HUES48 (cell line): ENCODE data around the gene PNMT.

Source experiments
- H3K27ac ChIP-seq: one replicate; pipeline ENCODE4 v1.7.0; 2013; ENCODE audit warnings: low read depth, low read length, inconsistent platforms
- H3K27me3 ChIP-seq: 2 replicates; pipeline ENCODE4 v1.6.1; 2013; ENCODE audit warnings: mild to moderate bottlenecking, low read length; ENCODE audit not compliant: control insufficient read depth, insufficient read depth
- H3K36me3 ChIP-seq: 2 replicates; pipeline ENCODE4 v1.6.1; 2013; ENCODE audit warnings: low read length; ENCODE audit not compliant: control insufficient read depth, insufficient read depth
- H3K4me1 ChIP-seq: 2 replicates; pipeline ENCODE4 v1.6.1; 2013; ENCODE audit warnings: mild to moderate bottlenecking, low read length; ENCODE audit not compliant: control insufficient read depth, insufficient read depth
- H3K4me3 ChIP-seq: 2 replicates; pipeline ENCODE4 v1.5.1; 2013; ENCODE audit warnings: mild to moderate bottlenecking, low read depth, low read length
- H3K9ac ChIP-seq: 2 replicates; pipeline ENCODE4 v1.6.1; 2013; ENCODE audit warnings: mild to moderate bottlenecking, low read depth, low read length, moderate library complexity
- H3K9me3 ChIP-seq: 2 replicates; pipeline ENCODE4 v1.6.1; 2013; ENCODE audit warnings: low read length; ENCODE audit not compliant: control insufficient read depth, insufficient read depth

Gene PNMT

GRCh38 chr17:39699818-39700147 is 31.5 kb downstream of the PNMT start, which contains the start of gene ERBB2:
ERBB2 (plus strand) TSS chr17:39700064; CDS start chr17:39700239, 175 bp downstream.
- Histone ChIP-seq H3K27ac (peak within 1 kb of the TSS; percentile 88), H3K9ac (peak within 1 kb of the TSS; percentile 78), H3K36me3 (peaks cover 19% of the 10 kb centered on the region; the same call in 1 of the 2 replicates), H3K9me3 (no peaks in the 10 kb centered on the region), H3K4me3 (peak within 1 kb of the TSS; percentile 80), H3K27me3 (no peaks in the 10 kb centered on the region), H3K4me1 (peaks cover 70% of the 10 kb centered on the region)

DNA sequence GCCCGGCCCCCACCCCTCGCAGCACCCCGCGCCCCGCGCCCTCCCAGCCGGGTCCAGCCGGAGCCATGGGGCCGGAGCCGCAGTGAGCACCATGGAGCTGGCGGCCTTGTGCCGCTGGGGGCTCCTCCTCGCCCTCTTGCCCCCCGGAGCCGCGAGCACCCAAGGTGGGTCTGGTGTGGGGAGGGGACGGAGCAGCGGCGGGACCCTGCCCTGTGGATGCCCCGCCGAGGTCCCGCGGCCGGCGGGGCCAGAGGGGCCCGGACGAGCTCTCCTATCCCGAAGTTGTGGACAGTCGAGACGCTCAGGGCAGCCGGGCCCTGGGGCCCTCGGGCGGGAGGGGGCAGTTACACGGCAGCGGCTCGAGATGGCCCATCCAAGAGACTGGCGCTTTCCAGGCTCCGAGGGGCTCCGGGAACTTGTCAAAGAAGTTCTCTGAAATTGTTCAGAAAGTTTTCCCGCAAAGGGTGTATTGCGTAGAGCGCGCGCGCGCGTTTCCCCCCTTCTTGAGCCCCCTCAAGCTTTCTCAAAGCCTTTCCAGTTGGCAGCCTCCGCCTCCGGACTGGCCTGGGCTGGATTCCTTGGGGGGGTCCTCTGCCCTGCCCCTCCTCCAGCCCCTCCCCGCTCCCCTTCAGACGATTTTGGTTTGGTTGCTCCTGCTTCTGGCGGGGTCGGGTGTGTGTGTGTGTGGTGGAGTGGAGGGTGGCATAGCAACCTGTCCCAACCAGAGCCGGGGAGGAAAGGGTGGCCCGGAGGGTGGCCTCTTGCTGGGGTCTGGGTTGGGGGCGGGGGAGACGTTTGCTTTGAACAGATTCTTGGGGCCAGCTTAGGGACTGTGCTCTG is 32.1 kb downstream of the PNMT start:
- H3K27me3 ChIP-seq = no peaks in the 10 kb centered on the region
- H3K36me3 ChIP-seq = peaks cover 17% of the 10 kb centered on the region; the same call in 1 of the 2 replicates
- peaks cover 70% of the 10 kb centered on the region for H3K4me1 ChIP-seq
- peak overlapping the region; percentile 80 for H3K4me3 ChIP-seq
- peak overlapping the region; percentile 78 for H3K9ac ChIP-seq
- peak overlapping the region; percentile 88 for H3K27ac ChIP-seq
- H3K9me3 ChIP-seq = no peaks in the 10 kb centered on the region

DNA sequence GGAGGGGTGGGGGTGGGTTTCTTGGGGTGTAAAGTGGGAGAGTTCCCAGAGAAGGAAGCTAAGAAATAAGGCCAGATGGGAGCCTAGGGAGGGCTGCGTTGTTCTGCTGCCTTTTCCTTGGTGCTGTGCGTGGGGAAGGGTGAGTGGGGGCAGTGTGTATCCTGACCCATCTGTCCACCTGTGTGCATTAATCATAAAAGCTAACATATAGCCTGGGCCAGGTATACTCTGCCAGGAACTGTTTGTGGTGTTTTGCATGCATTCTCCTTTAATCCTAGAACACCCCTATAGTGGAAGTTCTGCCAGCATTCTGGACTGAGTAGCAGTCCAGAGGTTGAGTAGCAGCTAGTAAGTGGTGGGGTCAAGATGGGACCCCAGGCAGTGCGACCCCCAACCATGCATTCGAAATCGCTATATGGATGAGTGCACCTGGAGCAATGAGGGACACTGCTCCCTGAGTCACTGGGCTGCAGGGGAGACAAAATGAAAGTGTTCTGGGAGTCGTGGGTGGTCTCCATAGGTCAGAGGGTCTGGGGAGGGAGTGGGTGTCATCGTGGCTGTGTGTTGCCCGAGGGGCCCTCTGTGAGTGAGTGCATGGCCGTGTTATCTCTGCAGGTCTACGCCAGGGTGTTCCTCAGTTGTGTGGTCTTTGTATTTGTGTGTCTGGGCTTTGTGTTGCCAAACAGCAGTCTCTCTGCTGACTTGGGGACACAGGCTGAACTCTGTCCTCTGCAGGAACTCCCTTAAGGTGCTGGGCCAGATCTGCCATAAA is 32.9 kb downstream of the PNMT start:
- Histone ChIP-seq H3K4me3 (peak overlapping the region; percentile 80), H3K27me3 (no peaks in the 10 kb centered on the region), H3K9ac (peak overlapping the region; percentile 78), H3K9me3 (no peaks in the 10 kb centered on the region), H3K27ac (peak overlapping the region; percentile 13), H3K36me3 (peaks cover 17% of the 10 kb centered on the region; the same call in 1 of the 2 replicates), H3K4me1 (peaks cover 72% of the 10 kb centered on the region)

DNA sequence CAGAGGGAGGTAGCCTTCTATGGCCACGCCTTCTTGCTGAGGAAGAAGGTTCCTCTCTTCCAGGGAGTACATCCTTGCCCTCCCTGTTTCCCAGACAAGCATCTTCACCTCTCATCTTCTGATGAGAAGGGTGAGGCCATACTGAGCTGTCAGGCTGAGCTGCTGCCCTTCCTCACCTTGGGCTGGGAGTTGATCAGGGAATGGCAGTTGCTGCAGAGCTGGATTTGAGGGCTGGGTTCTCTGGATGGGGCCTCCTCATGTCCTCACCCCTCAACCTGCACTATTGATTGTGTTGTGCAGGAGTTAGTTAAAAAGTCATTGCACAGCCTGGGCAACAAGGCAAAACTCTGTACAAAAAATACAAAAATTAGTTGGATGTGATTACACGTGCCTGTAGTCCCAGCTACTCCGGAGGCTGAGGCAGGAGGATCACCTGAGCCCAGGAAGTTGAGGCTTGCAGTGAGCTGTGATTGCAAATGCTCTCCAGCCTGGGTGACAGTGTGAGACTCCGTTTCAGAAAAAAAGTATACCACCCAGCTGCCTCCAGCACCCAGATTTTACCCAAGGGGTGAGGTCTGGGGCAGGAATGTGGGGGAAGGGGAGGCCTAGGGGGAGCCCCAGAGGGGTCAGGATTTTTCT is 33.6 kb downstream of the PNMT start:
- peaks cover 66% of the 10 kb centered on the region for H3K4me1 ChIP-seq
- no peak overlapping the region for H3K9ac ChIP-seq
- H3K27ac ChIP-seq = peak overlapping the region; percentile 13
- H3K36me3 ChIP-seq = peaks cover 23% of the 10 kb centered on the region
- H3K4me3 ChIP-seq = peak overlapping the region; percentile 80
- no peaks in the 10 kb centered on the region for H3K9me3 ChIP-seq
- H3K27me3 ChIP-seq = no peaks in the 10 kb centered on the region

DNA sequence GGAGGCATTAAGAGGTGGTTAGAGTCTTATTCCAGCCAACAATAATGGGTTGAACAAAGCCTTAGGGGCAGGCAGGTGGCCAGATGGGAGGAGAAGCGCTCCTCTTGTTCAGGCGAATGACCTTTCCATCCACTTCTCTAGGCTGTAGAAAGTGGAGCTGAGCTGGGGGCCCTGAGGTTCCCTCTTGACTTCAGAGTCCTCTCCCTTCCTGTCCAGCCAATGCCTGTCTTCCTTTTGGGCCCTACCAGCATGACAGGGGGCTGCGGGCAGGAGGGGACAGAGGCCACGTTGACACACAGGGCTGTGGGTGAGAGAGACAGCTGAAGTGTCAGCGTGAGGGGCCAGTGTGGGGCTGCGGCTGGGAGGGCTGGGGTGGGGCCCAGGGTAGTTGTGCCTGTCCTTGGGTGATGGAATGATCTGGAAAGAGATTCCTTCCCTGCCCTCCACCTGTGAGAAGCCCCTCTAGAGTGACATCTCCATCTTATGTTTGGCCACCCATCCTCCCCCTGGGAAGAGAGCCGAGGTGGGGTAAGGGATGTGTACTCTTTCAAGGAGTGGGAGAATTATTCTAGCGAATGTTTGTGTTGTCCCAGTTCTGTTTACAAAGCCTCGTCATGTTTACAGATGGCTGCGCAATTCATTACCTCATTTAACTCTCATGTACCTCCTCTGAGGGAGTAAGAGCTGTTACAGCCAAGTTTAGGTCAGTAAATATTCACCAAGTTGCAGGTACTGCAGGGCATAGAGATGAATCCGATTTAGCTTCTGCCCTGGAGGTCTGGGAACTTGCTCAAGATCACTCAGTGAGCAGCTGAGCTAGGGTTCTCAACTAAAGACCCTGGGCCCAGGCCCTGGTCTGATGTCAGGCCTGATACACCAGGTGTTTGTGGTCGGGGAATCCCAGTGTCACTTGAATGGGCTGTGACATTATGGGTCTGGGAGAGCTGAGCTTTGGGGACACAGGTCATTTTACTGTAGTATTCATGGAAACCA is 34.9 kb downstream of the PNMT start:
- peak overlapping the region; percentile 68 for H3K27ac ChIP-seq
- peak overlapping the region; percentile 80 for H3K4me3 ChIP-seq
- no peaks in the 10 kb centered on the region for H3K9me3 ChIP-seq
- H3K27me3 ChIP-seq = no peaks in the 10 kb centered on the region
- H3K9ac ChIP-seq = no peak overlapping the region
- peaks cover 63% of the 10 kb centered on the region for H3K4me1 ChIP-seq
- H3K36me3 ChIP-seq = peaks cover 36% of the 10 kb centered on the region

DNA sequence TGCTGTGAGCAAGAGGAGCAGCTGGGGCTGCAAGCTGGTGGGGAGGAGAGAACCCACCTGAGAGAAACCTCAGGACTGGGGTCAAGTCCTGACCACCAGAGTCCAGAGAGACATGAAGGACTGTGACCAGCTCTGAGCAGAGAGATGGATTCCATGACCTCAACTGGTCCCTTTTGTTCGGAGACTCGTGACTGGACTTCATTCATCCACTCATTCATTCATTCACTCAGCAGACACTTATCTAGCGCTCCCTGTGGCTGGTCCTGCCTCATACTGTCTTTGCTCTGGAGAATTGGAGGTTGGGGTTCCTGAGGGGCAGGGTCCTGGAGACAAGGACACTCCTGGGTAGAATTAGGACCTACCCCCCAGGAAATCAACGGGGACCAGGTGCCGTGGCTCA is 35.7 kb downstream of the PNMT start:
- no peaks in the 10 kb centered on the region for H3K27me3 ChIP-seq
- peaks cover 58% of the 10 kb centered on the region for H3K4me1 ChIP-seq
- H3K9me3 ChIP-seq = no peaks in the 10 kb centered on the region
- H3K4me3 ChIP-seq = no peak overlapping the region; the same call in 1 of the 2 replicates
- peaks cover 44% of the 10 kb centered on the region for H3K36me3 ChIP-seq
- H3K27ac ChIP-seq = peak overlapping the region; percentile 68
- no peak overlapping the region for H3K9ac ChIP-seq

GRCh38 chr17:39704821-39705551 is 36.7 kb downstream of the PNMT start:
- peak overlapping the region; percentile 17; the same call in 1 of the 2 replicates for H3K4me3 ChIP-seq
- H3K36me3 ChIP-seq = peaks cover 54% of the 10 kb centered on the region
- H3K27me3 ChIP-seq = no peaks in the 10 kb centered on the region
- peak overlapping the region; percentile 76 for H3K27ac ChIP-seq
- peaks cover 51% of the 10 kb centered on the region for H3K4me1 ChIP-seq
- H3K9me3 ChIP-seq = no peaks in the 10 kb centered on the region
- no peak overlapping the region for H3K9ac ChIP-seq

DNA sequence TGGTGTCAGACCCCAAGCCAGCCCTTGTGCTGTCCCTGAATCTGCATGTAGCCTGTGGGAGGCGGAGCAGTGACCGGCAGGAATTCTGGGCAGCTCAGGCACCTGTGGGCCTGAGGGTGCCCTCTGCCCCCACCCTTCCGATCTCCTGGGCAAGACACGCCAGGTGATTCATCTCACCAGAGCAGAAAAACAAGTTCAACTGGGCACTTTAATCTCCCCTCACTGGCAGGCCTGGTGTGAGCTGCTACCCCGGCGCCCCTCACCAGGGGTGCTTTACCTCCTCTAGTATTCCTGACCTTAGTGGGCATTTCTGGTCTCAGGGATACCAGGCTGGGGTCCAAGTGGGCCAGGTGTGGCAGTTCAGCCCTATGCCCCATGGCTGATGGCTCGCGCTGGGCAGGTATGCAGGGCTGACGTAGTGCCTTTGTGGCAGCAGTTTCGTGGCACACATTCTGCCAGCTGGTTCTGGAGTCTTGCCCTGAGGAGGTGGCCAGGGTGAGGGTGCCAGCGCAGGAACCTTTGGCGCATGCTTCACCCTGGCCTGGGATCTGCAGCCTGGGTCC is 37.6 kb downstream of the PNMT start:
- peaks cover 51% of the 10 kb centered on the region for H3K4me1 ChIP-seq

GRCh38 chr17:39706383-39706782 is 38.1 kb downstream of the PNMT start:
- Histone ChIP-seq H3K9me3 (no peaks in the 10 kb centered on the region), H3K9ac (no peak overlapping the region; the same call in 1 of the 2 replicates), H3K27ac (no peak overlapping the region), H3K4me3 (no peak overlapping the region), H3K4me1 (peaks cover 49% of the 10 kb centered on the region), H3K27me3 (no peaks in the 10 kb centered on the region), H3K36me3 (peaks cover 68% of the 10 kb centered on the region)

More for the DNA sequence above, 37.6 kb downstream of the PNMT start:
- Histone ChIP-seq H3K27ac (peak overlapping the region; percentile 76), H3K9ac (no peak overlapping the region; the same call in 1 of the 2 replicates), H3K9me3 (no peaks in the 10 kb centered on the region), H3K4me3 (no peak overlapping the region), H3K27me3 (no peaks in the 10 kb centered on the region), H3K36me3 (peaks cover 63% of the 10 kb centered on the region)
